DOHH2 (cell line): ENCODE results near the gene CPZ.

Experiments
- H3F3A ChIP-seq: fragments of 200-600 bp; sonication (generic), shearing (Covaris generic); 2 replicates; pipeline ENCODE4 v1.6.0; 2016; ENCODE audit warnings: antibody characterized with exemption, mild to moderate bottlenecking; ENCODE audit not compliant: control insufficient read depth, insufficient read depth
- H3K27ac ChIP-seq: fragments of 200-600 bp; sonication (generic); 2 replicates; pipeline ENCODE4 v1.5.1; 2014; ENCODE audit warnings: low read depth, mild to moderate bottlenecking, low read length, moderate library complexity
- H3K27me3 ChIP-seq: fragments of 200-600 bp; sonication (generic); 2 replicates; pipeline ENCODE4 v1.6.1; 2014; ENCODE audit warnings: mild to moderate bottlenecking, low read length, mixed read lengths; ENCODE audit not compliant: control insufficient read depth
- H3K36me3 ChIP-seq: fragments of 200-600 bp; sonication (generic); 2 replicates; pipeline ENCODE4 v1.6.1; 2014; ENCODE audit warnings: mild to moderate bottlenecking, low read length, moderate library complexity, mixed read lengths; ENCODE audit not compliant: control insufficient read depth
- H3K4me1 ChIP-seq: fragments of 200-600 bp; sonication (generic); 2 replicates; pipeline ENCODE4 v1.6.1; 2014; ENCODE audit warnings: mild to moderate bottlenecking, low read length, mixed read lengths; ENCODE audit not compliant: control insufficient read depth
- H3K4me2 ChIP-seq: fragments of 200-600 bp; sonication (generic); 2 replicates; pipeline ENCODE4 v1.6.0; 2014; ENCODE audit warnings: mild to moderate bottlenecking, low read length, moderate library complexity
- H3K4me3 ChIP-seq: fragments of 200-600 bp; sonication (generic); 2 replicates; pipeline ENCODE4 v1.5.1; 2014; ENCODE audit warnings: mild to moderate bottlenecking, low read length, mixed read lengths
- H3K79me2 ChIP-seq: fragments of 200-600 bp; sonication (generic); 2 replicates; pipeline ENCODE4 v1.6.1; 2014; ENCODE audit warnings: mild to moderate bottlenecking, low read length, mixed read lengths; ENCODE audit not compliant: control insufficient read depth
- H3K9me2 ChIP-seq: fragments of 200-600 bp; sonication (generic); replicated peaks from 2 replicates; pipeline ENCODE4 v1.6.1; 2014; ENCODE audit warnings: mild to moderate bottlenecking, low read length, mixed read lengths; ENCODE audit not compliant: control insufficient read depth
- H3K9me3 ChIP-seq: fragments of 200-600 bp; sonication (generic); 2 replicates; pipeline ENCODE4 v1.6.1; 2014; ENCODE audit warnings: antibody characterized with exemption, low read length, mixed read lengths; ENCODE audit not compliant: control insufficient read depth, insufficient read depth
- H4K20me1 ChIP-seq: fragments of 200-600 bp; sonication (generic); 2 replicates; pipeline ENCODE4 v1.6.0; 2014; ENCODE audit warnings: low read depth, mild to moderate bottlenecking, antibody characterized with exemption, low read length, moderate library complexity; ENCODE audit not compliant: control insufficient read depth, insufficient read depth
- EZH2phosphoT487 ChIP-seq: fragments of 200-600 bp; sonication (generic); IDR thresholded peaks from 2 replicates; pipeline ENCODE4 v1.6.1; 2017; ENCODE audit warnings: borderline replicate concordance, mild to moderate bottlenecking, antibody characterized with exemption, low read length, moderate library complexity, mixed read lengths
- TF ChIP-seq, protein P1 (sequence below): fragments of 200-600 bp; sonication (generic); IDR thresholded peaks from one replicate; pipeline ENCODE4 v1.5.1; 2014; ENCODE audit warnings: antibody characterized with exemption, mild to moderate bottlenecking, low read depth, low read length; ENCODE audit not compliant: poor library complexity, severe bottlenecking

CPZ gene

GRCh38 chr4:8599091-8599460 is 6.5 kb downstream of the CPZ start:
- H3K4me2 ChIP-seq, result no peak overlapping the region
- no peaks in the 10 kb centered on the region for H3K36me3 ChIP-seq

GRCh38 chr4:8599657-8600056 is 7.1 kb downstream of the CPZ start:
- Histone ChIP-seq H3K79me2 (no peaks in the 10 kb centered on the region), H3K4me2 (no peak overlapping the region), H4K20me1 (no peaks in the 10 kb centered on the region), H3K9me2 (no peaks in the 10 kb centered on the region), H3K36me3 (no peaks in the 10 kb centered on the region), H3K27ac (no peak overlapping the region), H3K9me3 (no peaks in the 10 kb centered on the region), H3F3A (no peaks in the 10 kb centered on the region), H3K27me3 (no peaks in the 10 kb centered on the region), H3K4me3 (no peak overlapping the region), H3K4me1 (no peaks in the 10 kb centered on the region)
- TF ChIP-seq, protein P1, sequence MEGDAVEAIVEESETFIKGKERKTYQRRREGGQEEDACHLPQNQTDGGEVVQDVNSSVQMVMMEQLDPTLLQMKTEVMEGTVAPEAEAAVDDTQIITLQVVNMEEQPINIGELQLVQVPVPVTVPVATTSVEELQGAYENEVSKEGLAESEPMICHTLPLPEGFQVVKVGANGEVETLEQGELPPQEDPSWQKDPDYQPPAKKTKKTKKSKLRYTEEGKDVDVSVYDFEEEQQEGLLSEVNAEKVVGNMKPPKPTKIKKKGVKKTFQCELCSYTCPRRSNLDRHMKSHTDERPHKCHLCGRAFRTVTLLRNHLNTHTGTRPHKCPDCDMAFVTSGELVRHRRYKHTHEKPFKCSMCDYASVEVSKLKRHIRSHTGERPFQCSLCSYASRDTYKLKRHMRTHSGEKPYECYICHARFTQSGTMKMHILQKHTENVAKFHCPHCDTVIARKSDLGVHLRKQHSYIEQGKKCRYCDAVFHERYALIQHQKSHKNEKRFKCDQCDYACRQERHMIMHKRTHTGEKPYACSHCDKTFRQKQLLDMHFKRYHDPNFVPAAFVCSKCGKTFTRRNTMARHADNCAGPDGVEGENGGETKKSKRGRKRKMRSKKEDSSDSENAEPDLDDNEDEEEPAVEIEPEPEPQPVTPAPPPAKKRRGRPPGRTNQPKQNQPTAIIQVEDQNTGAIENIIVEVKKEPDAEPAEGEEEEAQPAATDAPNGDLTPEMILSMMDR, result no peak
- no peak for TF ChIP-seq EZH2phosphoT487

More at GRCh38 chr4:8599091-8599460, 6.5 kb downstream of the CPZ start:
- no peaks in the 10 kb centered on the region for H3K4me1 ChIP-seq
- TF ChIP-seq, protein P1, result no peak
- no peak for TF ChIP-seq EZH2phosphoT487
- H3K4me3 ChIP-seq, result no peak overlapping the region
- H4K20me1 ChIP-seq, result no peaks in the 10 kb centered on the region
- H3F3A ChIP-seq, result no peaks in the 10 kb centered on the region
- no peaks in the 10 kb centered on the region for H3K27me3 ChIP-seq
- H3K9me3 ChIP-seq, result no peaks in the 10 kb centered on the region
- H3K9me2 ChIP-seq, result no peaks in the 10 kb centered on the region
- no peaks in the 10 kb centered on the region for H3K79me2 ChIP-seq
- no peak overlapping the region for H3K27ac ChIP-seq

DNA sequence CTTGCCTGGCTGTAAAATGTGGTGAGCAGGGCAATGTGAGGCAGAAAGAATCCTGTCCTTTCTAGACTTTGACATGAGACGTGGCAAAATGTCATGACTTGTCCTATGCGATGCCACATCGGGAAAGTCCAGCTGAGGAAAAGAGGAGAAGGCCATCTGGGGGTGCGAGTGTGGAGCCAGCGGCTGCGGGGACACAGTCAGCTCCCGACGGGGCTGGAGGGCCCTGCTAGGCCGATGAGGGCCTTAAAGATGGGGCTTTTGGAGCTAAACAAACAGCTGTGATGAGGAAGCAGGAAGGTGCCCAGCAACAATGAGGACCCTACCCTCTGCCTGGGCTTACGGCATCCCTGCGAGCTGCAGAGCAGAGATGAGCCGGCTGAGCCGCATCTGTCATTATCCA is 7.7 kb downstream of the CPZ start:
- Histone ChIP-seq H3K4me2 (no peak overlapping the region), H3F3A (no peaks in the 10 kb centered on the region), H3K9me3 (no peaks in the 10 kb centered on the region), H3K36me3 (no peaks in the 10 kb centered on the region), H3K79me2 (no peaks in the 10 kb centered on the region), H3K27me3 (no peaks in the 10 kb centered on the region), H3K9me2 (no peaks in the 10 kb centered on the region), H3K4me1 (no peaks in the 10 kb centered on the region), H3K27ac (no peak overlapping the region), H3K4me3 (no peak overlapping the region), H4K20me1 (no peaks in the 10 kb centered on the region)
- TF ChIP-seq, protein P1, result no peak
- no peak for TF ChIP-seq EZH2phosphoT487

DNA sequence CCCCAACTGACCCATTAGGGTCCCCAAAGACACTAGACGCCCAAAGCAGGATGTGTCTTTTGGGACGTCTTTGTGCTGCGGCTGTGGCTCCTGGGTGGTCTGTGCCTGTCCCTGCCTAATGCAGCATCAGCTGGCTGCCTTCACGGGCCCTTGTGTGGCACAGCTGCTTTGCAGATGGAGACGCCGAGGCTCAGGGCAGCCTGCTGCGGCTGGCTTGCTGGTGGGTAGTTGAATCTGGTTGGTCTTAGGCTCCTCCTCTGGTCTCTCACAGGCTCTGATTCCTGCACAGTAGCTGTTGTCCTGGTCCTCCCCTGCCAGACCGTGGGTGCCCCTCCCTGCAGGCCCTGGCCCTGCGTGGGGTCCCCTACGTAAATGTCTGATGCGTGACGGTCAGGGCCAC is 8.1 kb downstream of the CPZ start:
- no peak for TF ChIP-seq EZH2phosphoT487
- TF ChIP-seq, protein P1, result no peak
- Histone ChIP-seq H4K20me1 (no peaks in the 10 kb centered on the region), H3K79me2 (no peaks in the 10 kb centered on the region), H3K36me3 (no peaks in the 10 kb centered on the region), H3K9me2 (no peaks in the 10 kb centered on the region), H3F3A (no peaks in the 10 kb centered on the region), H3K4me1 (no peaks in the 10 kb centered on the region), H3K4me2 (no peak overlapping the region), H3K4me3 (no peak overlapping the region), H3K27ac (no peak overlapping the region), H3K27me3 (no peaks in the 10 kb centered on the region), H3K9me3 (no peaks in the 10 kb centered on the region)
